Activated CD8-positive, alpha-beta memory T cell treated with anti-CD3 and anti-CD28 coated beads, Interleukin-2, amount 10 ng/mL, durations not matched to agents 7 days and 5 days (primary cell): ENCODE measurements around the gene FAM156B. TPM values are rescaled to one million over a fixed set of nuclear protein-coding genes. Genes with fewer than 3 reads are reported as not detected.
"Not testable (repeated sequence)": the region's sequence is repeated elsewhere in the genome, so short reads cannot be mapped to it uniquely, and the experiment has no call there.

Experiments used
- ATAC-seq: fragments of 150-1000 bp; cut with Tn5 transposase; one replicate; pipeline ENCODE4 v1.10.0; 2021; ENCODE audit warnings: moderate library complexity
- CTCF ChIA-PET: fragments of 350-600 bp; sonication (Branson Sonifier 250); formaldehyde crosslinking; loops from one replicate; lab custom pipeline; 2021; ENCODE audit warnings: antibody characterized with exemption; lab: Charles Lee
- DNase-seq: peaks from one replicate; pipeline ENCODE4 v3.0.0-alpha.2; 2020
- H3K27ac Mint-ChIP-seq: one replicate; pipeline ENCODE4 v1.8.0; 2021; ENCODE audit warnings: mild to moderate bottlenecking, mixed read lengths
- H3K27me3 Mint-ChIP-seq: one replicate; pipeline ENCODE4 v1.8.0; 2021; ENCODE audit warnings: mixed read lengths
- H3K36me3 Mint-ChIP-seq: one replicate; pipeline ENCODE4 v1.8.0; 2021; ENCODE audit warnings: mild to moderate bottlenecking, mixed read lengths
- H3K4me1 Mint-ChIP-seq: one replicate; pipeline ENCODE4 v1.8.0; 2021; ENCODE audit warnings: mixed read lengths
- H3K4me3 Mint-ChIP-seq: one replicate; pipeline ENCODE4 v1.8.0; 2021; ENCODE audit warnings: mild to moderate bottlenecking, moderate library complexity, mixed read lengths
- H3K9me3 Mint-ChIP-seq: one replicate; pipeline ENCODE4 v1.8.0; 2022; ENCODE audit warnings: low read depth, mixed read lengths
- total RNA-seq, 2 experiments: library from RNA; stranded (reverse); gene quantifications; one replicate each; pipeline ENCODE4 v1.2.3, GENCODE V29; 2021

Gene FAM156B, protein sequence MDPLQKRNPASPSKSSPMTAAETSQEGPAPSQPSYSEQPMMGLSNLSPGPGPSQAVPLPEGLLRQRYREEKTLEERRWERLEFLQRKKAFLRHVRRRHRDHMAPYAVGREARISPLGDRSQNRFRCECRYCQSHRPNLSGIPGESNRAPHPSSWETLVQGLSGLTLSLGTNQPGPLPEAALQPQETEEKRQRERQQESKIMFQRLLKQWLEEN
- 10 to 100 TPM; 13.3 to 20.2 TPM for total RNA-seq

- H3K36me3 Mint-ChIP-seq, H3K4me3 Mint-ChIP-seq, H3K9me3 Mint-ChIP-seq, H3K4me1 Mint-ChIP-seq, H3K27ac Mint-ChIP-seq, CTCF ChIA-PET, H3K27me3 Mint-ChIP-seq, DNase-seq: not testable (repeated sequence)
- ATAC-seq, result peak; percentile 93
Observed at GRCh38 chrX:52896855-52897709, at the start of gene FAM156B. Gene FAM156B (plus strand): TSS chrX:52897330. CDS start chrX:52907226, 9,896 bp downstream.

DNA sequence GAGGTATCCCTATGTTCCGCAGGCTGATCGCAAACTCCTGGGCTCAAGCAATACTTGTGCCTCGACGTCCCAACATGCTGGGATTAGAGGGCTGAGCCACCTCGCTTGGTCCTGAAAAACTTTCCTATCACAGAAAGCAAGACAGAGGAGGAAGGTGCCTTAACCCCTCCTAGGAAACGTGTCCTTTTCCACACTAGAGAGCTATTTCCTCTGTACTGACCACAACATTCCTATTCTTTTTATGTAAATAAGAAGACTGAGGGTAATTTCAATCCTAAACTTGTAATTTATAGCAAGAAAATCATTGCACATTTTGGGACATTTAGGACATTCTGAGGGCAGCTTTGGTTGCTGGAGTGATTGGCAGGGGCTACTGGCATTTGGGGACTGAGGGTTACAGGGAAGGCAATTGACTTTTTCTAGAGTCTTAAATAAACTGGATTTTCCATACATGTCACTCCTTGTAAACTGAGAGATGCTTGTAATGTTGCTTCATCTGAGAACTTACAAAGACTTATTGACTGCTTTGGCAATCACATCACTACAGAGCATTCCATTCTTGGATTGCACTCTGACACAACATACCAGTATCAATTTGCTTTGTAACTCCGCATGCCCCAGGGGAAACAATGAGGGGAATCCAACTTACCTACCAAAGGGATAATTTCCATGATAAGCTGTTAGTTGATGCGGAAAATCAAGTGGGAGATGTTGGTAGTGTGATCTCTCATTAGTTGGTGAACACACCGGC lies 44.8 kb upstream of the FAM156B start:
- Mint-ChIP-seq H3K27me3 (peaks cover 1% of the 10 kb centered on the region), H3K4me3 (no peak overlapping the region), H3K27ac (no peak overlapping the region), H3K9me3 (no peaks in the 10 kb centered on the region), H3K36me3 (no peaks in the 10 kb centered on the region), H3K4me1 (no peaks in the 10 kb centered on the region)
- DNase-seq (no peak), ATAC-seq (no peak)
- CTCF ChIA-PET, result no interaction called here

GRCh38 chrX:52856991-52857525 lies 40.1 kb upstream of the FAM156B start:
- H3K36me3 Mint-ChIP-seq, H3K27me3 Mint-ChIP-seq, CTCF ChIA-PET, H3K4me1 Mint-ChIP-seq, H3K27ac Mint-ChIP-seq, H3K9me3 Mint-ChIP-seq, ATAC-seq, DNase-seq, H3K4me3 Mint-ChIP-seq: not testable (repeated sequence)

GRCh38 chrX:52865343-52865998 lies 31.7 kb upstream of the FAM156B start:
- H3K4me1 Mint-ChIP-seq, result no peaks in the 10 kb centered on the region
- peaks cover 9% of the 10 kb centered on the region for H3K27me3 Mint-ChIP-seq
- H3K36me3 Mint-ChIP-seq, result no peaks in the 10 kb centered on the region
- no peak for DNase-seq
- CTCF ChIA-PET, result no interaction called here
- H3K4me3 Mint-ChIP-seq, result no peak overlapping the region
- no peaks in the 10 kb centered on the region for H3K9me3 Mint-ChIP-seq
- H3K27ac Mint-ChIP-seq, result no peak overlapping the region
- no peak for ATAC-seq

DNA sequence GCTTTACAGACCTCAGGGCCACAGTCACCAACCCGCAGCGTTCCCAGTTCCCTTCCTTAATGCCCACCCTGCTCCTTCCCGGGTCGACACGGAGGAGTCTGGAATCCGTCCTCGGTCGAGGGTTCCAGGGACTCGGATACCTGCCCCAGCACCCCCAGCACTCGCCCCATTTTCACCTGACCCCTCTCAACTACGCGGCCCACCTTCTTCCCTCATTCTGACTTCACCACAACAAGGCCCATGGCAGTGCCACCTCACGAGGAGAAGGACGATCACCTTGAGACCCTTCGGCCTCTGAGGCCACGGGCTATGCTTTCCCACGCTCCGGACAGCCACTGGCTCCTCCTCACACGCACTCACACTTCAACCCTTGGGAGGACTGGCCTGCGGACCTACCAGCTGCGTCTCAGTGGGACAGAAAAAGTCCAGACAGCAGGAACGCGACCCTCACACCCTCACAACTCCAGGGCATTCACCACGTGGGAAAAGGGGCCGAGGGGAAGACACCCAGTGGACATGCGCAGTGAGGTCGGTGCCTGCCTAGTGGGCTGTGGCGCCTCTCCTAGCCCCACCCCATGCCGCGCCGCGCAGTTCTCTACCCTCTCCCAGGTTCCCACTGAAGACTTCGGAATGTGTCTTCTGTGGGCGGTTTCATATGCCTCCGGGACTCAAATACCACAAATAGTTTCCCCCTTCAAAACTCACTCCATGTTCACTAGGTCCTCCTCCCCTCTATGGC lies 29.4 kb upstream of the FAM156B start, which contains the start of gene XAGE3:
XAGE3 (minus strand) TSS at position 474 of the 739 bp plus-strand sequence. CDS start 950 bp downstream, outside the sequence.
- Mint-ChIP-seq H3K9me3 (no peaks in the 10 kb centered on the region), H3K27me3 (peaks cover 9% of the 10 kb centered on the region), H3K27ac (no peak within 1 kb of the TSS), H3K4me1 (no peaks in the 10 kb centered on the region), H3K4me3 (no peak within 1 kb of the TSS), H3K36me3 (no peaks in the 10 kb centered on the region)
- CTCF ChIA-PET, result no interaction called here
- DNase-seq (no peak), ATAC-seq (no peak)

DNA sequence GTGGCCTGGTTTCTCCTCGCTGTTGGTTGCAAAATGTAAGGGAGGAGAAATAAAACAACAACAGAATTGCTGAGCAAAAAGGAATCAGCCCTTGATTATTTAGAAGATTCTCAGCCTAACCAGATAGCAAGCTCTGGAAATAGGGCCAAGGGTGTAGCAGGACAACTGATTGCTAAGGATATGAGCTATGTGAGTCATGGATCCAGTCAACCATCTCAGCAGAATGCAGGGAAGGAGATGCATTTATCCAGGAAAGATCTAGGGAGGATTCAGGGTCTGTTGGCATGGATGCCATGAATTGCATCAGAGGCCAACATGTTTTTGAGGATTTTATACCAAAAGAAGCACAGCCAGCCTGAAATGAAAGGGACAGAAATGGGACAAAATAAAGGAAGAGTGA lies 27.1 kb upstream of the FAM156B start:
- DNase-seq, result no peak
- Mint-ChIP-seq H3K27ac (no peak overlapping the region), H3K4me3 (no peak overlapping the region), H3K9me3 (no peaks in the 10 kb centered on the region), H3K27me3 (peaks cover 11% of the 10 kb centered on the region), H3K4me1 (no peaks in the 10 kb centered on the region), H3K36me3 (no peaks in the 10 kb centered on the region)
- CTCF ChIA-PET, result no interaction called here
- ATAC-seq, result no peak

DNA sequence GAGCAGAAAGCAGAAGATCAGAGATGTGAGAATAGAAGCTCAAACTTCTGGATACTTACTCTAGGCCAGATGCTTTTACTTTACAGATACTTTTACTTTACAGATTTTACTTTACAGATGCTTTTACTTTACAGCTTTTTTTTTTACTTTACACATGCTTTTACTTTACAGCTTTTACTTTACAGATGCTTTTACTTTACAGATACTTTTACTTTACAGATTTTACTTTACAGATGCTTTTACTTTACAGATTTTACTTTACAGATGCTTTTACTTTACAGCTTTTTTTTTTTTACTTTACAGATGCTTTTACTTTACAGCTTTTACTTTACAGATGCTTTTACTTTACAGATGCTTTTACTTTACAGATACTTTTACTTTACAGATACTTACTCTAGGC lies 23.3 kb upstream of the FAM156B start:
- DNase-seq, H3K4me1 Mint-ChIP-seq, CTCF ChIA-PET, H3K36me3 Mint-ChIP-seq, H3K9me3 Mint-ChIP-seq, ATAC-seq, H3K4me3 Mint-ChIP-seq, H3K27ac Mint-ChIP-seq: not testable (repeated sequence)
- peaks cover 12% of the 10 kb centered on the region for H3K27me3 Mint-ChIP-seq

- peak; percentile 27 for ATAC-seq
- CTCF ChIA-PET, result no interaction called here
- Mint-ChIP-seq H3K27ac (no peak overlapping the region), H3K4me1 (no peaks in the 10 kb centered on the region), H3K27me3 (peaks cover 15% of the 10 kb centered on the region), H3K36me3 (no peaks in the 10 kb centered on the region), H3K9me3 (no peaks in the 10 kb centered on the region), H3K4me3 (no peak overlapping the region)
- DNase-seq, result peak; percentile 39
Observed at GRCh38 chrX:52874661-52875060, 22.5 kb upstream of the FAM156B start.

- ATAC-seq, H3K4me1 Mint-ChIP-seq, H3K4me3 Mint-ChIP-seq, CTCF ChIA-PET, DNase-seq, H3K9me3 Mint-ChIP-seq, H3K27ac Mint-ChIP-seq, H3K36me3 Mint-ChIP-seq: not testable (repeated sequence)
- peaks cover 15% of the 10 kb centered on the region for H3K27me3 Mint-ChIP-seq
Observed at GRCh38 chrX:52875436-52875835, 21.7 kb upstream of the FAM156B start.

- DNase-seq, H3K4me3 Mint-ChIP-seq, H3K9me3 Mint-ChIP-seq, H3K27ac Mint-ChIP-seq, H3K36me3 Mint-ChIP-seq, H3K4me1 Mint-ChIP-seq, CTCF ChIA-PET, ATAC-seq: not testable (repeated sequence)
- H3K27me3 Mint-ChIP-seq, result peaks cover 15% of the 10 kb centered on the region
Observed at GRCh38 chrX:52876386-52876785, 20.7 kb upstream of the FAM156B start.

DNA sequence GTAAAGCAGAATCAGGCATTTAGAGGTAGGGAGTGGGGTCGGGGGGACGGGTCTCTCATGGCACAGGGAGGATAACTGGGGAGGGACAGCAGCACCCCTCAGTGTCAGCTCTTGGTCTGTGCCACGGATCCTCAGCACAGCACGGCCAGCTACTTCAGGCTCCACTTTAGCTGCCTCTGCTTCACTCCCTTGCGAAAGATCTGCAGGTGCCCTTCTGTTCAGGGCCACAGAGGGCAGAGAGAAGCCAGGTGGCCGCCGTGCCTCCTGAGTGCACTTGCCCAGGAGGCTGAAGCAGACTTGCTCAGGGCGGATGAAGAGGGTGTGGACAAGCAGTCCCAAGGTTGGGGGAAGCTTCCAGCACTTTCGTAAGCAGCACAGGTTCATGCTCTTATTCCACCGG lies 9.7 kb upstream of the FAM156B start:
- H3K4me3 Mint-ChIP-seq, ATAC-seq, DNase-seq, H3K27me3 Mint-ChIP-seq, H3K9me3 Mint-ChIP-seq, H3K4me1 Mint-ChIP-seq, CTCF ChIA-PET, H3K27ac Mint-ChIP-seq, H3K36me3 Mint-ChIP-seq: not testable (repeated sequence)

DNA sequence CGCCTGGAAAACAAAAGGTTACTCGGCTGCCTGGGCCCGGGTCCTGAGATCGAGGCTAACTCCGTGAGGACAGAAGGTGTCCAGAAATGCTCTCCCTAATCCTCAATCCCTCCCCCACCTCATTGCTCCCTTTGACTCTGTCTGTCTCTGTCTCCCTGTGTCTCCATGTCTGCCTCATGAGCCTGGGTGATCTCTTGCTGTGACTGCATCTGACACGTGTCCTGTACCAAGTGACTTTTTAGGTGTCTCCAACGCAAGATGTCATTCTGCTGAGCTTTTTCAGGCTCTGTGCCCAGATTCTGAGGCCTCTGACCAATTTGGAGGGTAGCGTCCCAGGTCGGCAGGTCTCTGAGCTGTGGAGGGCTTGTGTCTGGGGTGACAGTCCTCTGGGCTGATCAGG lies 9.0 kb upstream of the FAM156B start:
- DNase-seq, ATAC-seq, H3K27ac Mint-ChIP-seq, CTCF ChIA-PET, H3K27me3 Mint-ChIP-seq, H3K36me3 Mint-ChIP-seq, H3K4me1 Mint-ChIP-seq, H3K9me3 Mint-ChIP-seq, H3K4me3 Mint-ChIP-seq: not testable (repeated sequence)
